ENCODE measurements around the gene DLEC1.
A peak's percentile ranks its signal among the peaks of the same experiment; 100 is the strongest.

The DLEC1 gene

DNA sequence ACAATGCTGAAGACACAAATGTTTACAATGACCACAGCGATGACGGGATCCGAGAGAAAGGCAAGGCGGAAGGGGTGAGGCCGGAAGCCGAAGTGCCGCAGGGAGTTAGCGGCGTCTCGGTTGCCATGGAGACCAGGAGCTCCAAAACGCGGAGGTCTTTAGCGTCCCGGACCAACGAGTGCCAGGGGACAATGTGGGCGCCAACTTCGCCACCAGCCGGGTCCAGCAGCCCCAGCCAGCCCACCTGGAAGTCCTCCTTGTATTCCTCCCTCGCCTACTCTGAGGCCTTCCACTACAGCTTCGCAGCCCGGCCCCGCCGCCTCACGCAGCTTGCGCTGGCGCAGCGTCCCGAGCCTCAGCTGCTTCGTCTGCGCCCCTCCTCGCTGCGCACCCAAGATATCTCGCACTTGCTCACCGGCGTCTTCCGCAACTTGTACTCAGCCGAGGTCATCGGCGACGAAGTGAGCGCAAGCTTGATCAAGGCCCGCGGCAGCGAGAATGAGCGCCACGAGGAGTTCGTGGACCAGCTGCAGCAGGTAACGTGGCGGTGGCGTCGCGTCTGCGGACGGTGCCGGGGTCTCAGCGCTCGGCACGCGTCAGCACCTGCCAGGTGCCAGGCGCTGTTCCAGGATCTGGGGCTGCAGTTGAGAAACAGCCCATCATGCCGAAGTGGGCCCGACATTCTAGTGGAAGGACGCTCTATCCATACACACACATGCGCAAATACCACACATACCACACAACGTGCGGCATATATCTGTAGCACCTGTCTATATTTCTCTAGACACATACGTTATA, at the start of gene DLEC1:
Gene DLEC1, plus strand, starts transcription at position 108 of the 798 bp plus-strand sequence. Its CDS starts 18 bp downstream, at position 126.
- H3K4me3 ChIP-seq (ENCODE audit: low read depth, low read length) = peak within 1 kb of the TSS; percentile 53

DNA sequence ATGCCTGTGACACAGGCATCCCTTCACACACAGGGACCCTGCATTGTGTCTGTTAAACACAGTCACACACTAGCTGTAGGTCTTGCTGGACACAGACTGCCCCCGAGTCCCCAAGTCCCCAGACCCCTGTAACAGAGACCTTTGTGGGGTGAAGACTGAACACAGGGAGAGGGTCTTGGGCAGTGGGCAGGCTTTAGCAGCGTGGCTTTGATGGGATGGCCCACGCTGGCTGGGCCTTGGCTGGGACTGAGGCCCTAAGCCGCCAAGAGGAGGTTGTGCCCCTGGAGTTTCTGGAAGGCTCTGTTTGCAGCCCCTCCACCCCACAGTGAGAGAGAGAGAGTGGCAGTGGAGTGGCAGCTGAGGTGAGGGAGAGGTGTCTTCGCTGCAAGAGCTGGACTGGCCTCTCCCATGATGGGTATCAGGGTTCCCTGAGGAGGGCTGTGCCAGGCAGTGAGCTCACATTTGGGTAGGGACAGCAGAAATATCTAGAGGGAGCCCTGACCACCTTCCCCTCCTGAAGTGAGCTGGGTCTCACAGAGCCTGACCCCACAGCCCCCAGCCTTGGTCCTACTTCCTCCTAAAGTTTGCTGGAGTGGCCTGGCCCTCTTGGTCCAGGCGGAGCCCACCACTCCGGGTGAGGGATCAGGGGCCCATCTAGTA, 49.1 kb upstream of the DLEC1 start:
- no peak overlapping the region for H3K4me3 ChIP-seq (ENCODE audit: low read depth, low read length)

DNA sequence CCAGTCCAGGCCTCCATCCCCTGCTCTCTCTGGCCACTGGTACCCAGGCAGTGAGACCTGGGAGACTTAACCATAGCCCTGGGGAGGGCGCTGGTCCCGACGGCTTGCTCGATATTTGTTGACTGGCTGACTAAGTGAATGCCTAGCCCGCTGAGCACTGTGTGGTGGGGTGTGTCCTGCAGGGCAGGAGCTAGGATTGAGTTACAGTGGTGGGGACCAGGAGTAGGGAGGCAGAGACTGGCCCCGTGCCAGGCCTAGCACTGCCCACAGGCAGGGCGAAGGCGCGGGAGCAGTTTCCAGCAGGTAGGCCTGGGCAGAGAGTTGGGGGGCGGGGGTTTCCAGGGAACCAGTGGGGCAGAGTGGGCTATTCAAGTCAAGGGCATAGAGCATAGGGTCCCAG, 48.5 kb upstream of the DLEC1 start, which contains the start of gene VILL:
Gene VILL, plus strand, starts transcription at position 260 of the 400 bp plus-strand sequence. CDS start 2,887 bp downstream, outside the sequence.
- H3K4me3 ChIP-seq (ENCODE audit: low read depth, low read length) = no peak within 1 kb of the TSS

DNA sequence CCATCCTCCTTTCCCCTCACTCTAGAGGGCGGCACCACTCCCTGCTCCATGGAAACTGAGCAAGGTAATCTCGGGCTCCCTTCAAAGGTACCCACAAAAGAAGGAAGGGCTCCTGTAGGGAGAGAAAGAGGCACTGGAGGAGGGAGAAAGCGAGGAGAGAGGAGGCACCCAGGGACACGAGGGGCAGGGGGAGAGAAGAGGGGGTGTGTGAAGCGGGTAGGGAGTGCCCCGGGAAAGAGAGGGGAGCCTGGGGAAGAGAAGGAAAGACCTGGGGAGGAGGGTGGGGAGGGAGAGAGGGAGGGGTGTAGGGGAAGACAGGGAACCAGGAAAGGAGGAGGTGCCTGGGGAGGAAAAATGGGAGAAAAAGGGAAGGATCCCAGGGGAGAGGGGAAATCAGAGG, 47.9 kb upstream of the DLEC1 start:
- no peak overlapping the region for H3K4me3 ChIP-seq (ENCODE audit: low read depth, low read length)

DNA sequence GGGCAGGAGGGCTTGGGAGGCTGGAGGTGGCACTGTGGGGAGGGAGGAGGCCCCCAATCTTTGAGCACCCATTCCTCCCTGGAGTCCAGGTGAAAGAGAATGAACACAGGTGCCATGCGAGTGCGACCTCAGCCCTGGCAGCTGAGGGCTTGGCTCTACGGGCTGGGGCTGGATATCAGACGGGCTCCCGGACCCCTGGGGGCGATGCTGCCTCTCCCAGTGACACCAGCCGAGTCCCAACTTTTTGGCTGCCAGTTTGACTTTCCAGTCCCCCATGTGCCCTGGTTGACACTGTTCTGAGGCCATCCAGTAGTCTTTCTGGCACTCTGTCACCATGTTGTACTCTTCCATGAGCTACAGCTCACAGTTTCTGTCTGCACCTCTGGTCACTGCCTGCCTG, 47.2 kb upstream of the DLEC1 start:
- H3K4me3 ChIP-seq (ENCODE audit: low read depth, low read length) = no peak overlapping the region

DNA sequence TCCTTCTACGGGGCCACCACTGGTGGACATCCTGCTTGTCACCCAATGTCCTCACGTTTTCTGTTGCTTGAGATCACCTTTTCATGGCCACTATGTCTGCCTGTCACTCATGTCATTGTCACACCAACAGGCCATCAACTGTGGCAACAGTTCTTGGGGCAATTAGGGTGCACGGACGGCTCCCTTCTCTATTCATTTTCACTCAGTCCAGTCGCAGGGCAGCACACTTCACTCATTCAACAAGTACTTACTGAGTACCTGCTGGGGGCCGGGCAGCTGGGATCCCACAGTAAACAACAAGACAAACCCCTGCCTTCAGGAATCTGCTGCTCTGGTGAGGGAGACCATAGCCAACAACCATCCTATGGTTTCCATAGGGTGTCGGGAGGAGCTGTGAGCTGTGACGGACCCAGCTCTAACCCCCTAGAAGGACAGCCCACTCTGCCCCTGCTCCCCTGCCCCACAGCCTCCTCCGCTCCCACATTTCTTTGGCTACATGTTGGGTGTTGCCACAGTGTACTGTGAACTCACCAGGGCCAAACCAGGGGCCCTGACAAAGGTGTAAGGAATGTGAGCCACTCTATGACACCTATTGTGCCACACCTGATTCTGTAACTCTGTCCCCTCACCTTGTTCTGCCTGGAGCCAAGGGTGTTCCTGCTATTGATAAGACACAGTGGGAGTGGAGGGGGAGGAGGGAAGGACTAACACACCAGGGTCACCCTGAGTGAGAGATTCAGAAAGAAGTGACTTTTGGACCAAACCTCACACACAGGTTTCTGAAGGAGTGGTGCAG, 46.5 kb upstream of the DLEC1 start:
- H3K4me3 ChIP-seq (ENCODE audit: low read depth, low read length) = no peak overlapping the region

GRCh38 chr3:37993067-37993455, 45.9 kb upstream of the DLEC1 start:
- H3K4me3 ChIP-seq (ENCODE audit: low read depth, low read length) = no peak overlapping the region

DNA sequence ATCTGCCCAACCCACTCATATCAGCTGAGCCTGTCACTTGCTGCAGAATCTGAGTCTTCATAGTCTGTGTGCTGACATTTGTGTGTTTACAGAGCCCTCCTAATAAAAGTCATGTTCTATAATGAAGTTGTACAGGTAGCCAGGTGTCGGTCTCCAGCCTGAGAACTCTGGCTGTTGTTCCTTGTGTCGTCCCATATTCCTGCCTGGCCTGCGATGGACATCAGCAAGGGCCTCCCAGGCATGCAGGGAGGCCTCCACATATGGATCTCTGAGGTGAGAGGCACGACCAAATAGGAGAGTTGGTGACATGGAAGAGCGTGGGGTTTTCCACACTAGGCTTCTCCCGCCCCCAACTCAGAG, 45.6 kb upstream of the DLEC1 start:
- no peak overlapping the region for H3K4me3 ChIP-seq (ENCODE audit: low read depth, low read length)

GRCh38 chr3:37993820-37994638, 45.0 kb upstream of the DLEC1 start:
- H3K4me3 ChIP-seq (ENCODE audit: low read depth, low read length) = peak overlapping the region; percentile 43

GRCh38 chr3:37994639-37994972, 44.4 kb upstream of the DLEC1 start:
- peak overlapping the region; percentile 43 for H3K4me3 ChIP-seq (ENCODE audit: low read depth, low read length)

DNA sequence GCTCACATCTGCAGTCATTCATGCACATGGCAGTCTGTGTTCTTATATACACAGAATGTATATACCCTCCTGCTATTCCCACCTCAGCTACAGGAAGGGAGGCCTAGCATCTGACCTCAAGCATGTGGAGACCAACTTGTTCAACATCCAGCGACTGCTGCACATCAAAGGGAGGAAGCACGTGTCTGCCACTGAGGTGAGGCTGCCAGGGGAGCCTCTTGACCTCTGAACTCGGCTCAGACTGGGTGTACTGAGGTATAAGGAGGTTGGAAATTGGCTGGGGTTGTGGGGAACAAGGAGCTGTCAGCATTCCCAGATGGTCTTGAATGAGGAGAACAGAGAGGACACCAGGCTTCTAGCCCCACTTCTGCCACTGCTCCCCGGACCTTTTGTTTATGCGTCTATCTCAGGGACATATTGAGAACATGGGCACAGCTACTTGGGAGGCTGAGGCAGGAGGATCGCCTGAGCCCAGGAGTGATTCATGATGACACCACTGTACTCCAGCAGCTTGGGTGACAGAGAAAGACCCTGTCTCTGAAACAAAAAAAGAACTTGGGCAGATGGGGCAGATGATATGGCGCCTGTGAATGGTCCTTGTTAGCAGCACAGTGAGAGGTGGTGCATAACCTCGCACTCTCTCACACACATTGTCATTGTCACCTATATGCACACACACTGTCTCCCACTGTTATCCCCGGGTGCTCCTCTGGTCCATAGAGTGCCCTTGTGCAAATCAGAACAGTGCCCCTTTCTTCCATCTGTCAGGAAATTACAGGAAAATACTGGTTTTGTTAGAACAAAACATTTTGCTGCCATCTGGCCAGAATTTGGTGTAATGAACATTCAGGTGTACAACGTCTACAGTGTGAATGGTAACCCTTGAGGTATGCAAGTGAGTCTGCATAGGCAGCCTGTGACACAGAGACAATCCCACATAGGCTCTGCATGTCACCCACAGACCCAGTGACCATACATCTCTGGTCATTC, 43.1 kb upstream of the DLEC1 start:
- H3K4me3 ChIP-seq (ENCODE audit: low read depth, low read length) = no peak overlapping the region

- H3K4me3 ChIP-seq (ENCODE audit: low read depth, low read length) = no peak overlapping the region
Observed at GRCh38 chr3:37996785-37997301, 42.2 kb upstream of the DLEC1 start.

GRCh38 chr3:37997342-37997741, 41.7 kb upstream of the DLEC1 start:
- H3K4me3 ChIP-seq (ENCODE audit: low read depth, low read length) = no peak overlapping the region

GRCh38 chr3:37997791-37998370, 41.1 kb upstream of the DLEC1 start:
- no peak overlapping the region for H3K4me3 ChIP-seq (ENCODE audit: low read depth, low read length)

- H3K4me3 ChIP-seq (ENCODE audit: low read depth, low read length) = no peak overlapping the region
Observed at GRCh38 chr3:37999836-38000235, 39.2 kb upstream of the DLEC1 start.

GRCh38 chr3:38000242-38000916, 38.6 kb upstream of the DLEC1 start:
- no peak overlapping the region for H3K4me3 ChIP-seq (ENCODE audit: low read depth, low read length)

DNA sequence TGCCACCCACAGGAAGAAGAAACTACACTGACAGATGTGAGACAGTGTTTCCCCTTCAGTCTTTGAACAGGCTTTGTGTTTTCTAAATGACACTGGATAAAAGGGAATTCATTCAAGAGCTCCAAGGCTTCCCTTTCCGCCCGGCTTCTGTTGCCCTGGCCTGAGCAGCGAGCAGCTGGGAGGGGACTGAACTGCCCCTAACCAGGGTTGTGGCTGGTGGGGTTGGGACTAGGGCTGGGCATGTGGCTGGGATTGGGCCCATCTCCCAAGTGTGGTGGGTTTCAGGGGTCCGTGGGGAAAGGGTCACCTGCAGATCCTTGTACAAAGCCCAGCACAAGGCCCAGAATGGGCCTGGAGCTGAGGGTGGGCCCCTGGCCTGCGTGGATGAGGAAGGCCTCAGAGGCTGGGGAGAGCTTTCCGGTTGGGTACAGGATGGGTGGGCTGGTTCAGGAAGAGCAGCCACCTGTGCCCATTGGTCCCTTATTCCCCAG, 38.0 kb upstream of the DLEC1 start:
- H3K4me3 ChIP-seq (ENCODE audit: low read depth, low read length) = no peak overlapping the region

DNA sequence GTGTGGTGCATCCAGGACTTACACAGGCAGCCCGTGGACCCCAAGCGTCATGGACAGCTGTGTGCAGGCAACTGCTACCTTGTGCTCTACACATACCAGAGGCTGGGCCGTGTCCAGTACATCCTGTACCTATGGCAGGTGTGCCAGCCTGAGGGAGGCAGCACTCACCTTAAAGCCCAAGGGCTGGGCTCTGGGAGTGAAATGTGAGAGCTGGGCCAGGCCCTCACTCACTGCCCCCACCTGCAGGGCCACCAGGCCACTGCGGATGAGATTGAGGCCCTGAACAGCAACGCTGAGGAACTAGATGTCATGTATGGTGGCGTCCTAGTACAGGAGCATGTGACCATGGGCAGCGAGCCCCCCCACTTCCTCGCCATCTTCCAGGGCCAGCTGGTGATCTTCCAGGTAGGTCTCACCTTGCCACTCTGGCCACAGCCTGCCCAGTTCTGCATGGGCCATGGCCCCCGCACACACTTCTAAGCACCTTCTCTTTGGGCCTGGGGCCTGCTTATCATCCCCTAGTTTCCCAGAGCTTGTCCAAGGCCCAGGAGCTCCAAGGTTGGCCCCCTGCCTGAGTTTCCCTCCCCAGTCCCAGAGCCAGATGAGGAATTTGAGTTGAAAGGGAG, 37.4 kb upstream of the DLEC1 start:
- no peak overlapping the region for H3K4me3 ChIP-seq (ENCODE audit: low read depth, low read length)
